HL-60 (cell line): ENCODE data around the gene MRPS7.
"Not testable (repeated sequence)": the region's sequence is repeated elsewhere in the genome, so short reads cannot be mapped to it uniquely, and the experiment has no call there.

Experiments
- DNase-seq, 2 experiments: peaks; one replicate each; pipeline ENCODE4 v3.0.0-alpha.2; 2010 to 2020; ENCODE audit warnings: low read depth in 1 of 2, low spot score in 1 of 2
- H3K27ac ChIP-seq: fragments of 250-450 bp; sonication (Bioruptor Pico); replicated peaks from 2 replicates; pipeline ENCODE4 v1.5.1; 2020; ENCODE audit warnings: mild to moderate bottlenecking, moderate library complexity
- H3K27me3 ChIP-seq: fragments of 250-450 bp; sonication (Bioruptor Pico); 2 replicates; pipeline ENCODE4 v1.5.1; 2021; ENCODE audit warnings: mild to moderate bottlenecking, moderate library complexity; ENCODE audit not compliant: insufficient read depth, poor library complexity, severe bottlenecking
- H3K4me3 ChIP-seq: replicated peaks from 2 replicates; pipeline ENCODE4 v1.5.1; 2011; ENCODE audit warnings: mild to moderate bottlenecking, control low read depth, low read length; ENCODE audit not compliant: insufficient read depth
- GABPA ChIP-seq: IDR thresholded peaks from 2 replicates; pipeline ENCODE4 v1.6.1; 2012; ENCODE audit warnings: low read depth
- POLR2AphosphoS5 ChIP-seq: IDR thresholded peaks from 2 replicates; pipeline ENCODE4 v1.6.1; 2012; ENCODE audit warnings: low read depth
- SPI1 ChIP-seq: IDR thresholded peaks from 2 replicates; pipeline ENCODE4 v1.6.1; 2012; ENCODE audit warnings: low read depth, mild to moderate bottlenecking, borderline replicate concordance
- TF ChIP-seq, protein P1 (sequence below): IDR thresholded peaks from 2 replicates; pipeline ENCODE4 v1.6.1; 2012; ENCODE audit warnings: low read depth; ENCODE audit not compliant: insufficient replicate concordance
- TF ChIP-seq, protein P2 (sequence below): IDR thresholded peaks from one replicate; pipeline ENCODE4 v1.5.1; 2011; ENCODE audit warnings: low read length, control low read depth, inconsistent platforms; ENCODE audit not compliant: insufficient read depth

Gene MRPS7

DNA sequence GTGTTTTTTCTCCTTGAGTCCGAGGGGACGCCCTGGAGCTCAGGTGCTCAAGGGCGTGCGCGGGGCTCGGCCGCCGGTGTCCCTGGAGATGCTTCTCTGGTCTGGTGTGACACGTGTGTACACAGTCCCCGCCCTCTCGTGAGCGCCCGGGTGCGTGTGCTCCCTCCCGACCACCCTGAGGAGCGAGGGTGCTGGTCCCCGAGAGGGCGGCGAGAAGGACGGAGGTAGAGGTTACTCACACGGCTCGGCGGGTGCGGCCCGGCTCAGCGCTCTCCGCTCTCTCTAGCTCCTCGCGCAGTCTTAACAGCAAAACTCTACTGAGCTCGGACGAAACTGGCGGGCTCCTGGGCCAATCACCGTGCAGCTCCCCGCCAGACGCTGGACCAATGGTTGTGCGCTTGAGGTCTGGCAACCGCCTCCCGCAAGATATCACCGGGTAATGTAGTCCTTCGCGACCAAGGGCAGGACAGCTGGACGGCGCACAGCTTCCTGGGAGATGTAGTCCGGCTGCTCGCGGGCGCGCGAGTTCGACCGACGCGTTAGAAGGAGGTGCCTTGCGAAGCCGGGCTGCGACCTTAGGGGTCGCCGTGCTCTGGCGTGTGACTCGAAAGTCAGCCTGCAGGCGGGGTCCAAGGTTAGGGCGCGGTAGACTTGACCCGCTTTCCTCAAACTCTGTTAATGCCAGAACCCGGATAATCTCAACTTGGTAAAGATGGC, 27.6 kb downstream of the MRPS7 start, which contains the start of gene SLC25A19:
Gene SLC25A19 (minus strand): TSS at position 319 of the 717 bp plus-strand sequence. CDS start 2,669 bp downstream, outside the sequence.
- Histone ChIP-seq H3K27me3 (no peaks in the 10 kb centered on the region), H3K27ac (peak within 1 kb of the TSS; percentile 93), H3K4me3 (peak within 1 kb of the TSS; percentile 67)
- DNase-seq: peak; percentile 99
- TF ChIP-seq POLR2AphosphoS5 (peak; percentile 74), GABPA (peak; percentile 14; the same call in 1 of the 2 replicates), SPI1 (no peak)
- TF ChIP-seq, protein P1, sequence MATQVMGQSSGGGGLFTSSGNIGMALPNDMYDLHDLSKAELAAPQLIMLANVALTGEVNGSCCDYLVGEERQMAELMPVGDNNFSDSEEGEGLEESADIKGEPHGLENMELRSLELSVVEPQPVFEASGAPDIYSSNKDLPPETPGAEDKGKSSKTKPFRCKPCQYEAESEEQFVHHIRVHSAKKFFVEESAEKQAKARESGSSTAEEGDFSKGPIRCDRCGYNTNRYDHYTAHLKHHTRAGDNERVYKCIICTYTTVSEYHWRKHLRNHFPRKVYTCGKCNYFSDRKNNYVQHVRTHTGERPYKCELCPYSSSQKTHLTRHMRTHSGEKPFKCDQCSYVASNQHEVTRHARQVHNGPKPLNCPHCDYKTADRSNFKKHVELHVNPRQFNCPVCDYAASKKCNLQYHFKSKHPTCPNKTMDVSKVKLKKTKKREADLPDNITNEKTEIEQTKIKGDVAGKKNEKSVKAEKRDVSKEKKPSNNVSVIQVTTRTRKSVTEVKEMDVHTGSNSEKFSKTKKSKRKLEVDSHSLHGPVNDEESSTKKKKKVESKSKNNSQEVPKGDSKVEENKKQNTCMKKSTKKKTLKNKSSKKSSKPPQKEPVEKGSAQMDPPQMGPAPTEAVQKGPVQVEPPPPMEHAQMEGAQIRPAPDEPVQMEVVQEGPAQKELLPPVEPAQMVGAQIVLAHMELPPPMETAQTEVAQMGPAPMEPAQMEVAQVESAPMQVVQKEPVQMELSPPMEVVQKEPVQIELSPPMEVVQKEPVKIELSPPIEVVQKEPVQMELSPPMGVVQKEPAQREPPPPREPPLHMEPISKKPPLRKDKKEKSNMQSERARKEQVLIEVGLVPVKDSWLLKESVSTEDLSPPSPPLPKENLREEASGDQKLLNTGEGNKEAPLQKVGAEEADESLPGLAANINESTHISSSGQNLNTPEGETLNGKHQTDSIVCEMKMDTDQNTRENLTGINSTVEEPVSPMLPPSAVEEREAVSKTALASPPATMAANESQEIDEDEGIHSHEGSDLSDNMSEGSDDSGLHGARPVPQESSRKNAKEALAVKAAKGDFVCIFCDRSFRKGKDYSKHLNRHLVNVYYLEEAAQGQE: peak; percentile 52
- TF ChIP-seq, protein P2, sequence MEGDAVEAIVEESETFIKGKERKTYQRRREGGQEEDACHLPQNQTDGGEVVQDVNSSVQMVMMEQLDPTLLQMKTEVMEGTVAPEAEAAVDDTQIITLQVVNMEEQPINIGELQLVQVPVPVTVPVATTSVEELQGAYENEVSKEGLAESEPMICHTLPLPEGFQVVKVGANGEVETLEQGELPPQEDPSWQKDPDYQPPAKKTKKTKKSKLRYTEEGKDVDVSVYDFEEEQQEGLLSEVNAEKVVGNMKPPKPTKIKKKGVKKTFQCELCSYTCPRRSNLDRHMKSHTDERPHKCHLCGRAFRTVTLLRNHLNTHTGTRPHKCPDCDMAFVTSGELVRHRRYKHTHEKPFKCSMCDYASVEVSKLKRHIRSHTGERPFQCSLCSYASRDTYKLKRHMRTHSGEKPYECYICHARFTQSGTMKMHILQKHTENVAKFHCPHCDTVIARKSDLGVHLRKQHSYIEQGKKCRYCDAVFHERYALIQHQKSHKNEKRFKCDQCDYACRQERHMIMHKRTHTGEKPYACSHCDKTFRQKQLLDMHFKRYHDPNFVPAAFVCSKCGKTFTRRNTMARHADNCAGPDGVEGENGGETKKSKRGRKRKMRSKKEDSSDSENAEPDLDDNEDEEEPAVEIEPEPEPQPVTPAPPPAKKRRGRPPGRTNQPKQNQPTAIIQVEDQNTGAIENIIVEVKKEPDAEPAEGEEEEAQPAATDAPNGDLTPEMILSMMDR: no peak

DNA sequence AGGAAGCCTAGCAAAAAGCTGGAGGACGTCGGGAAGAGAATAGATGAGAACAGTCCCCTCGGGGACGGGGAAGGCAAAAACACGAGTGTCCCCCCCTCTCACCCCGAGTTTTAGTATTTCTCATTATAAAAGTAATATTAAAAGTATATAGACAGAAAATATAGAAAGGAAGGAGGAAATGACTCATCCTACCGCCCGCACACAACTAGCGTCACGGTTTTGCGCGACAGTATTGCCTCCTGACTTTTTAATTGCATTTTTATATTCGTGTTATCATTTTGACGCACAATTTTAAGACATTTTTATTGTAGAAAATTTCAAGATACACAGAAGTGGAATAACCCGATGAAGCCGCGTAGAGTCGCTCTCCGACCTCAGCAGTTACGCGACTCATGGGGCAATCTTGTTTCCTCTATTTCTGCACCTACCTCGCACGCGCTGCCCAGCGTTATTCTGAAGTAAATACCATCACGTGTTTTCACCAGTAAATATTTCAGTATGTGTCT, 28.2 kb downstream of the MRPS7 start:
- TF ChIP-seq, protein P2: peak; percentile 15
- no peak for TF ChIP-seq SPI1
- peak in 1 of 2 experiments; percentile 92 for DNase-seq
- Histone ChIP-seq H3K27me3 (no peaks in the 10 kb centered on the region), H3K4me3 (peak overlapping the region; percentile 67), H3K27ac (peak overlapping the region; percentile 93)

DNA sequence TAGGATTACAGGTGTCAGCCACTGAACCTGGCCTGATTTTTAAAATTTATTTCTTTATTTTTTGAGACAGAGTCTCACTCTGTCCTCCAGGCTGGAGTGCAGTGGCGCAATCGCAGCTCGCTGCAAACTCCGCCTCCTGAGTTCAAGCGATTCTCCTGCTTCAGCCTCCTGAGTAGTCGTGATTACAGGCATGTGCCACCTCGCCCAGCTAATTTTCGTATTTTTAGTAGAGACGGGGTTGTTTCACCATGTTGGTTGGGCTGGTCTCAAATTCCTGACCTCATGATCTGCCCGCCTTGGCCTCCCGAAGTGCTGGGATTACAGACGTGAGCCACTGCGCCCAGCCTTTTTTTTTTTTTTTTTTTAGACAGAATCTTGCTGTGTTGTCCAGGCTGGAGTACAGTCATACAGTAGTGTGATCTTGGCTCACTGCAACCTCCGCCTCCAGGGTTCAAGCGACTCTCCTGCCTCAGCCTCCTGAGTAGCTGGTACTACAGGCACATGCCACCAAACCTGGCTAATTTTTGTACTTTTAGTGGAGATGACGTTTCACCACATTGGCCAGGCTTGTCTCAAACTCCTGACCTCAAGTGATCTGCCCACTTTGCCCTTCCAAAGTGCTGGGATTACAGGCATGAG, 31.2 kb downstream of the MRPS7 start:
- not testable (repeated sequence) for H3K27me3 ChIP-seq, H3K4me3 ChIP-seq
- peak overlapping the region; percentile 40 for H3K27ac ChIP-seq
- peak in 1 of 2 experiments; percentile 80 for DNase-seq

DNA sequence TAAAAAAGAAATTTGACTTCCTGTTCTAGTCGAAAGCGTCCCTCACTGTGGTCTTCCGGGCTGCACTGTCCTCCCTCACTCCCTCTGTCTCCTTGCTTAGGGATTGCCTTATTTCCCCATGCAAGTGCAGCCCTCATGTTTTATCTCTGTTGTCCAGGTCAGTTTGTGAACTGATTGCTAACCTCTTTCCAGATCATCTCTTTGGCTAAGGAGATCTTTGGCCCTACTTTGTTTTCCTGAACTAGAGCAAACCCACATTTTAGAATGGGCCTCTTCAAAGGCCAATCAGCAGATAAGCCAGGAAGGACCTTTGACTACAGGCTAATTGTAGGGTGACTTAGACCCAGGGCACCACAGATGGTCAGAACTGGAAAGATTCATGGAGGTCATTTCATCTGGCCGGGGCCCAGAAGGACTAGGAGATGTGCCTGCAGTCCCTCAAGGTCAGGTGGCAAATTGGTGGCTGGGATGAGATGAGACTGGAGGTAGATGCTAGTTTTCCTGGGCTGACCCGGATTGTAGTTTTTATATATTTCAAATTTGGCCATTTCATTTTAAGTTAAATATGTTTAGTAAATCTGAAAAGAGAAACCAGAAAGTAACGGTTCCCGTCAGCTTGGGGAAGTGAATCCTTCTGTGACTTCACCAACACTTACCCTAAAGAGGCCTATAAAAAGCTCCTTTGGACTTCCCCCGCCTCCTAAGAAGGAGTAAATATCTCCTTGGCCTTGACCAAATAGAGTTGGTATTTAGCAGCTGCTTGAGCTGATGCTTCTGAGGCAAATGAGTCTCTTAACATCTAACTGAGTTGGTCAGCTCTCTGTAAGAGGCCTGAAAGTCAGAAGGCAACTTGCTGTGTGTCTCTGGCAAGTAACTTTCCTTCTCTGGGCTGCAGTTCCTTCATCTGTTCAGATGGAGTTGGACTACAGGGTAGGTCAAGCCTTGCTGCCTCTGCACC, 33.8 kb downstream of the MRPS7 start:
- TF ChIP-seq, protein P2: no peak
- TF ChIP-seq, protein P1: no peak
- TF ChIP-seq GABPA (no peak; the same call in 1 of the 2 replicates), SPI1 (peak; percentile 76; the same call in 1 of the 2 replicates), POLR2AphosphoS5 (no peak)
- H3K27me3 ChIP-seq: no peaks in the 10 kb centered on the region
- H3K4me3 ChIP-seq: no peak overlapping the region
- DNase-seq: peak in 1 of 2 experiments; percentile 64
- H3K27ac ChIP-seq: peak overlapping the region; percentile 77
